Transverse colon (tissue), 4 donors: ENCODE results near the gene DRGX. TPM values are rescaled to one million over a fixed set of nuclear protein-coding genes. Genes with fewer than 3 reads are reported as not detected.

ENCODE experiments used
- DNase-seq: peaks from one replicate; pipeline ENCODE4 v3.0.0-alpha.2; 2019
- H3K27ac ChIP-seq, 4 donors: fragments of 200-600 bp; sonication (generic); 2 replicates each; pipeline ENCODE4 v1.5.1; 2016 to 2018; ENCODE audit warnings: inconsistent platforms in 4 of 4
- H3K27me3 ChIP-seq: fragments of 200-600 bp; sonication (generic); 2 replicates; pipeline ENCODE4 v1.5.1; 2017; ENCODE audit warnings: inconsistent platforms
- H3K36me3 ChIP-seq, 4 donors: fragments of 200-600 bp; sonication (generic); 2 replicates each; pipeline ENCODE4 v1.5.1; 2017 to 2019; ENCODE audit warnings: inconsistent platforms in 4 of 4
- H3K4me1 ChIP-seq, 4 donors: fragments of 200-600 bp; sonication (generic); 2 replicates each; pipeline ENCODE4 v1.5.1; 2017 to 2020; ENCODE audit warnings: inconsistent platforms in 4 of 4
- H3K4me3 ChIP-seq, 4 donors: fragments of 200-600 bp; sonication (generic); 1 replicate in 1 of 4; 2 replicates in 3 of 4; pipeline versions ENCODE4 v1.5.1 to v1.6.1; 2017 to 2019; ENCODE audit warnings: inconsistent platforms in 4 of 4
- H3K9me3 ChIP-seq, 2 donors: fragments of 200-600 bp; sonication (generic); 2 replicates each; pipeline ENCODE4 v1.5.1; 2017 to 2019; ENCODE audit warnings: inconsistent platforms in 2 of 2
- EP300 ChIP-seq: sonication (generic); formaldehyde crosslinking; IDR thresholded peaks from one replicate; pipeline ENCODE4 v1.6.1; 2017; ENCODE audit warnings: antibody characterized with exemption, low read depth
- POLR2A ChIP-seq: fragments of 450-650 bp; IDR thresholded peaks from one replicate; pipeline ENCODE4 v1.6.1; 2016; ENCODE audit warnings: antibody characterized with exemption, mild to moderate bottlenecking, moderate library complexity
- POLR2AphosphoS5 ChIP-seq, 3 donors: sonication (generic); formaldehyde crosslinking; IDR thresholded peaks; one replicate each; pipeline ENCODE4 v1.6.1; 2016; ENCODE audit warnings: antibody characterized with exemption in 3 of 3
- WGBS, 2 donors: methylation state at CpG; one replicate each; pipeline ENCODE4 v1.1.5; 2018; ENCODE audit warnings: low coverage in 1 of 2; 5-methylcytosine and 5-hydroxymethylcytosine counted together
- in situ Hi-C, 4 donors: fragments of 200-750 bp; cut with MboI; loops; one replicate each; pipeline versions ENCODE4 v1.15.0 to v1.15.1; 2017; ENCODE audit warnings: low sequenced_read_pairs in 3 of 4, low pct_ligation_motif_present in 1 of 4, low pct_unique_long_range_greater_than_20kb in 1 of 4
- intact Hi-C: fragments of 100-400 bp; cut with DNase I; formaldehyde crosslinking; loops from one replicate; pipeline ENCODE4 v1.15.1; 2023; ENCODE audit warnings: low total_unique reads
- total RNA-seq, 4 donors: library from RNA; depleted of rRNA; stranded (reverse); fragments of >200 nt; gene quantifications; one replicate each; pipeline ENCODE4 v1.1.0, GENCODE V29; 2016
- TF ChIP-seq, protein P1 (sequence below), 5 experiments: fragments of 200-600 bp in 3 of 5; fragments of 450-650 bp in 2 of 5; sonication (generic) in 3 of 5; IDR thresholded peaks; 1 replicate in 2 of 5; 2 replicates in 3 of 5; pipeline ENCODE4 v1.5.1; 2016 to 2017; ENCODE audit warnings: antibody characterized with exemption in 5 of 5, inconsistent platforms in 3 of 5, mild to moderate bottlenecking in 2 of 5, moderate library complexity in 1 of 5

DRGX gene
- total RNA-seq, result under 1 TPM in 2 of 4 donors, not detected in 2; 0.32 to 0.37 TPM

DNA sequence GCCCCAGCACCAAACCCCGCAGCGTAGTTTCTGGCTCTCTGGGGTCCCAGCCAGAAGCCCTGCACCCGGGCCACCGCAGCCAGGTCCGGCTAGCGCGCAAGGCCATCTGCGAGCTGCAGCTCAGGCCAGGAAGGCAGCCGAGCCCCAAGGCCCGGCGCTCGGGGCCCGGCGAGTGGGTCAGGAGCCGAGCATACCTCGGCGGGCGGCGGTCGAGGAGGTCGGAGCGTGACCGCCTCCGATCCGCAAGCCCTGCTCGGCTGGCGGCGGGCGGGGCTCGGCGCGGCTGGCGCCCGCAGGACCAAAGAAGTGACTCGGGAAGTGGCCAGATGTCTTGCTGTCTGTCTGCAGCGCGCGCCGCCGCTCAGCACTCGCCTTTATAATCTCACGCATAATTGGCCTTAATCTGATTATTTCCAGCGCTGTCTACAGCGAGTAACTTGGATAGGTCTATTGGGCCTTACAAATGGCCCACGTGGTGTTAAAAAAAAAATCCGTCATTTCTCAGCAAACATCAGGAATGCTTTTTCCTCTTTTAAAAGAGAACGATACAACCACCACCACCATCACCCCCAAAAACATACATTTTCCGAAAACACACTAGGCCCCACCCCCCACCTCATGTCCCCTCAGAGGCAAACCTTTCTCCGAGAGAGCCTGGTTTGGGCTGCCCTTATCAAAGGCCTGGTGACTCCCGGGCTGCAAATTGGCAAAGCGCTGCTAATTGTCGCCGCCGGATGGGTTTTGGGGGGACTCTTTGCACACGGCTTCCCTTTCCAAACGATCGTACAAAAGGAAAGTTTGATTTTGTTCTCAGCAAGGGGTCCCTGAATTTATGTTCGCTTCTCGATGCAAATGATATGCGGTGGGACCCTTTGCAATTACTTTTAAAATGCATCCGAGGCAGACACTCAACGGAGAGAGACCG is at the start of gene DRGX:
DRGX (minus strand) TSS at position 349 of the 925 bp plus-strand sequence. CDS start 649 bp downstream, outside the sequence.
- Histone ChIP-seq H3K4me1 (peaks cover 0 to 23% (median 9%) of the 10 kb centered on the region in 4 donors), H3K27ac (no peak within 1 kb of the TSS), H3K36me3 (no peaks in the 10 kb centered on the region), H3K4me3 (peak within 1 kb of the TSS in 1 of 4 donors; percentile 11), H3K9me3 (no peaks in the 10 kb centered on the region), H3K27me3 (peaks cover 99% of the 10 kb centered on the region)
- intact Hi-C loops, result no loop called here
- in situ Hi-C loops, result no loop called here
- no peak for DNase-seq
- 20 to 27% methylated on average over 3 to 51 of the region's 63 CpGs for WGBS, 2 donors
- TF ChIP-seq POLR2A, result no peak
- TF ChIP-seq POLR2AphosphoS5 (IDR thresholded peaks at IDR 0.05), result no peak
- TF ChIP-seq, protein P1, sequence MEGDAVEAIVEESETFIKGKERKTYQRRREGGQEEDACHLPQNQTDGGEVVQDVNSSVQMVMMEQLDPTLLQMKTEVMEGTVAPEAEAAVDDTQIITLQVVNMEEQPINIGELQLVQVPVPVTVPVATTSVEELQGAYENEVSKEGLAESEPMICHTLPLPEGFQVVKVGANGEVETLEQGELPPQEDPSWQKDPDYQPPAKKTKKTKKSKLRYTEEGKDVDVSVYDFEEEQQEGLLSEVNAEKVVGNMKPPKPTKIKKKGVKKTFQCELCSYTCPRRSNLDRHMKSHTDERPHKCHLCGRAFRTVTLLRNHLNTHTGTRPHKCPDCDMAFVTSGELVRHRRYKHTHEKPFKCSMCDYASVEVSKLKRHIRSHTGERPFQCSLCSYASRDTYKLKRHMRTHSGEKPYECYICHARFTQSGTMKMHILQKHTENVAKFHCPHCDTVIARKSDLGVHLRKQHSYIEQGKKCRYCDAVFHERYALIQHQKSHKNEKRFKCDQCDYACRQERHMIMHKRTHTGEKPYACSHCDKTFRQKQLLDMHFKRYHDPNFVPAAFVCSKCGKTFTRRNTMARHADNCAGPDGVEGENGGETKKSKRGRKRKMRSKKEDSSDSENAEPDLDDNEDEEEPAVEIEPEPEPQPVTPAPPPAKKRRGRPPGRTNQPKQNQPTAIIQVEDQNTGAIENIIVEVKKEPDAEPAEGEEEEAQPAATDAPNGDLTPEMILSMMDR (IDR thresholded peaks at IDR 0.05), result no peak
- TF ChIP-seq EP300, result no peak

DNA sequence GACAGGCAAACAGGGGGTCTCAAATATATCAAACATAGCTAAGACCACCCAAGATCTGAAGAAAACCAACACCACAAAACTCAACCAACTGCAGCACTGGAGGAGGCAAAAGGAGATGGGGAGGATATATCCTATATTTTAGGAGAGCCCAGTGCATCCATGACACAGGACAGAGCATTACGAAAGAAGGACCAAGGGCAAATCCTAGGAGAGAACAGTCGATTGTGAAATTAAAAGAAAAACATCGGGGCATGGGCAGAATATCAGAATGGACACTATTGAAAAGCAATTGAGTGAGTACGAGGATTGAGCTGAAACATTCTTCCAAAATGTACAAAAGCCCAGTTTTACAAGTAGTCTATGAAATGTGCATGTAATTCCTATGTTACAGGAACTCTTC is 48.5 kb upstream of the DRGX start:
- Histone ChIP-seq H3K4me1 (no peaks in the 10 kb centered on the region), H3K9me3 (peaks cover 6% of the 10 kb centered on the region in 2 donors), H3K4me3 (no peak overlapping the region), H3K27me3 (no peaks in the 10 kb centered on the region), H3K36me3 (no peaks in the 10 kb centered on the region), H3K27ac (no peak overlapping the region)
- WGBS, 2 donors, result 82 to 93% methylated on average over 4 of the region's 4 CpGs
- no peak for DNase-seq
- TF ChIP-seq, protein P1 (IDR thresholded peaks at IDR 0.05), result no peak
- TF ChIP-seq POLR2A (no peak), EP300 (no peak), POLR2AphosphoS5 (IDR thresholded peaks at IDR 0.05) (no peak)
- in situ Hi-C loops, result no loop called here
- intact Hi-C loops, result no loop called here

DNA sequence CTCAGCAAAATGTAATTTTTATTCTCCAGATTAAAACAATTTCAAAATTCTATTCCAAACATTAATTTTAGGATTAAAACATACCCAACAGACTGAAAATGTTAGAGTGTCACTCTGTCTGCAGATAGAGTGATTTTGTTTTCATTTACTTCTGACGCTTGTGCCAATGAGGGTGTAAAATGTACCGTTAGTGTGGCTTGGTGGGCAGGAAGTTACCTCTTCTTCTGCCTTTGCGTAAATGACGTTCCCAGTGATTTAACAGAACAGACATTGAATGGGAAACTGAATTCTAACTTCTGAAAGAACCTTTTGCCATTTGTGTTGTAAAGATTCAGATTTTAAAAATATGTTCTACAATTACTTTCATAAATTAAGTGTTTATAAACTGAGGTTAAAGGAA is 47.0 kb upstream of the DRGX start:
- Histone ChIP-seq H3K4me1 (no peaks in the 10 kb centered on the region), H3K9me3 (no peaks in the 10 kb centered on the region), H3K36me3 (no peaks in the 10 kb centered on the region), H3K4me3 (no peak overlapping the region), H3K27ac (no peak overlapping the region), H3K27me3 (no peaks in the 10 kb centered on the region)
- no peak for DNase-seq
- TF ChIP-seq, protein P1 (IDR thresholded peaks at IDR 0.05), result no peak
- TF ChIP-seq EP300 (no peak), POLR2A (no peak), POLR2AphosphoS5 (IDR thresholded peaks at IDR 0.05) (no peak)
- intact Hi-C loops (no loop called here), in situ Hi-C loops (no loop called here)
- whole genome bisulfite sequencing, 2 donors, result 70 to 81% methylated on average over 2 to 4 of the region's 4 CpGs

DNA sequence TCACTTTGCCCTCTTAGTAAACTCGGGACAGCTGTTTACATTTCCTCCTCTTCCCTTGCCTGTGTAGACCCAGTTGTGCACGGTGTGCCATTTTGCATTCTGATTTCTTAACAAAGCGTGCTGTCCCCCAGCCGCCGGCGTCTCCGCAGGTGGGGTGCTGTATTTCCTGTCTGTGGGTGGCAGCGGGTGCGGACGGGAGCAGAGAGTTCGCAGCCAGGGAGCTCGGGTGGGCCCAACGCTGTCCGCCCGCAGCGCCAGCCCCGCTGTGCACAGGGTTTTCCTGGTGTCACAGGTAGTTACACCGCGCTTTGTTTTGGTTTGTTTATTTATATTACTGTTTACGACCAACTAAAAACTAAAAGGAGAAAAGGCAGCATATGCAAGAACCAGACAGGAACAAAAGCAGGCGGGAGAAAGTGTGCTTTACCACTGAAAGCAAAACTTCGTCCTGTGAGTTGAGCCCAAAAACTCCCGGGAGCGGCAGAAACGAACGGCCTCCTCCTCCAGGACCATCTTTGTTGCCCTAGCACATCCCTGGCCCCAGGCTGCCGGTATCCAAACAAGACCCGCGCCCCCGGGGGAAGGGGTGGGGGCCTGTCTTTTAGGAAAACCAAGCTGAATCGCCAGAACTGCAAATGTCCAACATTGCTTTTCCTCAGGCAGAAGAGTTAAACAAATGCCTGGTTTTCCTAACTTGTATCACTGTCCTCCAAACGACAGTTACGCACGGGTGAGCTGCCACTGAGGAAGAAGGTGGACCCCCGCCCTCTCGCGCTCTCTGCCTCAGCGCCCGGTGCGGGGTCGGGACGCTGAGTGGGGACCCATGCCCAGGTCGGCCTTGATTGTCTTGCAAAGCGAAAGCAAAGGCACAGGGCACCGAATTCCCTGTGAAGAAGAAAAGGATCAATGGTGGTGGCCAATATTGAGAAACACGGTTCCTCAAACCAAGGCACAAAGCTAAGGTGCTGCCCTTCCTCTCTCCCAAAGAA is 45.9 kb upstream of the DRGX start:
- in situ Hi-C loops, result no loop called here
- intact Hi-C loops, result no loop called here
- no peak for DNase-seq
- 62 to 75% methylated on average over 11 to 44 of the region's 46 CpGs for WGBS, 2 donors
- H3K4me1 ChIP-seq, result no peaks in the 10 kb centered on the region
- TF ChIP-seq EP300 (no peak), POLR2A (no peak), POLR2AphosphoS5 (IDR thresholded peaks at IDR 0.05) (no peak)
- TF ChIP-seq, protein P1 (IDR thresholded peaks at IDR 0.05), result no peak
- no peaks in the 10 kb centered on the region for H3K36me3 ChIP-seq
- H3K4me3 ChIP-seq, result no peak overlapping the region
- no peaks in the 10 kb centered on the region for H3K27me3 ChIP-seq
- no peak overlapping the region for H3K27ac ChIP-seq
- H3K9me3 ChIP-seq, result no peaks in the 10 kb centered on the region
